GM19397 (cell line): ENCODE results near the gene AATF.

Source experiments
- ATAC-seq: cut with Tn5 transposase; IDR thresholded peaks from one replicate; pipeline ENCODE4 v1.9.1; 2021; ENCODE audit warnings: mild to moderate bottlenecking, moderate library complexity; ENCODE audit not compliant: unreplicated experiment

The AATF gene

GRCh38 chr17:37039269-37039668 is 90.5 kb downstream of the AATF start:
- ATAC-seq = no peak

- ATAC-seq = no peak
Observed at GRCh38 chr17:37041932-37042331, 93.2 kb downstream of the AATF start.

GRCh38 chr17:37043201-37043600 is 94.4 kb downstream of the AATF start:
- ATAC-seq = no peak

GRCh38 chr17:37045351-37045922 is 96.7 kb downstream of the AATF start:
- no peak for ATAC-seq

GRCh38 chr17:37047631-37048104 is 98.9 kb downstream of the AATF start:
- ATAC-seq = no peak

- ATAC-seq = no peak
Observed at GRCh38 chr17:37048811-37049210, 100.1 kb downstream of the AATF start.

- ATAC-seq = no peak
Observed at GRCh38 chr17:37050920-37051319, 102.2 kb downstream of the AATF start.

GRCh38 chr17:37051381-37051780 is 102.6 kb downstream of the AATF start:
- no peak for ATAC-seq

- ATAC-seq = no peak
Observed at GRCh38 chr17:37051833-37052232, 103.1 kb downstream of the AATF start.

- ATAC-seq = no peak
Observed at GRCh38 chr17:37052450-37052849, 103.7 kb downstream of the AATF start.

GRCh38 chr17:37054894-37055293 is 106.1 kb downstream of the AATF start:
- no peak for ATAC-seq

GRCh38 chr17:37056622-37057021 is 107.9 kb downstream of the AATF start:
- no peak for ATAC-seq

GRCh38 chr17:37059493-37059892 is 110.7 kb downstream of the AATF start:
- ATAC-seq = no peak

- no peak for ATAC-seq
Observed at GRCh38 chr17:37060094-37060493, 111.3 kb downstream of the AATF start.

- no peak for ATAC-seq
Observed at GRCh38 chr17:37060928-37061327, 112.2 kb downstream of the AATF start.

- no peak for ATAC-seq
Observed at GRCh38 chr17:37062021-37062420, 113.3 kb downstream of the AATF start.

GRCh38 chr17:37064206-37064605 is 115.5 kb downstream of the AATF start:
- ATAC-seq = no peak

- ATAC-seq = no peak
Observed at GRCh38 chr17:37064956-37065355, 116.2 kb downstream of the AATF start.

GRCh38 chr17:37065486-37066321 is 117.0 kb downstream of the AATF start:
- ATAC-seq = no peak

GRCh38 chr17:37066322-37067255 is 117.8 kb downstream of the AATF start:
- ATAC-seq = no peak

GRCh38 chr17:37067555-37068111 is 118.9 kb downstream of the AATF start:
- ATAC-seq = no peak
